HEK293 (cell line): ENCODE measurements around the gene TMPRSS7.

Source experiments
- FEZF1 ChIP-seq: fragments of 450-650 bp; formaldehyde crosslinking; IDR thresholded peaks from 2 replicates; pipeline ENCODE4 v1.5.1; 2016; ENCODE audit warnings: missing biosample characterization, missing genetic modification characterization
- KLF10 ChIP-seq: fragments of 450-650 bp; IDR thresholded peaks from 2 replicates; pipeline ENCODE4 v1.5.1; 2018; ENCODE audit warnings: missing biosample characterization, mild to moderate bottlenecking, missing genetic modification characterization
- KLF9 ChIP-seq: fragments of 450-650 bp; formaldehyde crosslinking; IDR thresholded peaks from 2 replicates; pipeline ENCODE4 v1.5.1; 2016; ENCODE audit warnings: missing biosample characterization, missing genetic modification characterization, low read depth
- WT1 ChIP-seq: fragments of 450-650 bp; formaldehyde crosslinking; IDR thresholded peaks from 2 replicates; pipeline ENCODE4 v1.5.1; 2016; ENCODE audit warnings: missing biosample characterization, missing genetic modification characterization
- ZBTB20 ChIP-seq: fragments of 450-650 bp; formaldehyde crosslinking; IDR thresholded peaks from 2 replicates; pipeline ENCODE4 v1.5.1; 2016; ENCODE audit warnings: missing biosample characterization, missing genetic modification characterization
- ZNF157 ChIP-seq: fragments of 450-650 bp; formaldehyde crosslinking; IDR thresholded peaks from 2 replicates; pipeline ENCODE4 v1.5.1; 2016; ENCODE audit warnings: missing biosample characterization, missing genetic modification characterization
- ZNF214 ChIP-seq: fragments of 450-650 bp; formaldehyde crosslinking; IDR thresholded peaks from 2 replicates; pipeline ENCODE4 v1.5.1; 2017; ENCODE audit warnings: missing biosample characterization, mild to moderate bottlenecking, missing genetic modification characterization, borderline replicate concordance
- ZNF239 ChIP-seq: fragments of 450-650 bp; formaldehyde crosslinking; IDR thresholded peaks from 2 replicates; pipeline ENCODE4 v1.5.1; 2016; ENCODE audit warnings: missing biosample characterization, missing genetic modification characterization
- ZNF394 ChIP-seq: fragments of 450-650 bp; formaldehyde crosslinking; IDR thresholded peaks from 2 replicates; pipeline ENCODE4 v1.5.1; 2016; ENCODE audit warnings: missing biosample characterization, missing genetic modification characterization, mild to moderate bottlenecking, moderate library complexity, borderline replicate concordance
- ZNF416 ChIP-seq: fragments of 450-650 bp; formaldehyde crosslinking; IDR thresholded peaks from 2 replicates; pipeline ENCODE4 v1.5.1; 2016; ENCODE audit warnings: missing biosample characterization, missing genetic modification characterization
- ZNF501 ChIP-seq: fragments of 450-650 bp; formaldehyde crosslinking; IDR thresholded peaks from 2 replicates; pipeline ENCODE4 v1.5.1; 2016; ENCODE audit warnings: missing biosample characterization, missing genetic modification characterization
- ZNF610 ChIP-seq: fragments of 450-650 bp; formaldehyde crosslinking; IDR thresholded peaks from 2 replicates; pipeline ENCODE4 v1.5.1; 2016; ENCODE audit warnings: missing biosample characterization, missing genetic modification characterization, borderline replicate concordance
- ZNF629 ChIP-seq: fragments of 450-650 bp; formaldehyde crosslinking; IDR thresholded peaks from 2 replicates; pipeline ENCODE4 v1.5.1; 2017; ENCODE audit warnings: missing biosample characterization, missing genetic modification characterization
- ZNF843 ChIP-seq: fragments of 450-650 bp; formaldehyde crosslinking; IDR thresholded peaks from 2 replicates; pipeline ENCODE4 v1.5.1; 2016; ENCODE audit warnings: missing biosample characterization, missing genetic modification characterization
- TF ChIP-seq, protein P1 (sequence below): fragments of 450-650 bp; formaldehyde crosslinking; IDR thresholded peaks from 2 replicates; pipeline ENCODE4 v1.5.1; 2016; ENCODE audit warnings: missing biosample characterization, missing genetic modification characterization
- TF ChIP-seq, protein P2 (sequence below): fragments of 450-650 bp; formaldehyde crosslinking; IDR thresholded peaks from 2 replicates; pipeline ENCODE4 v1.5.1; 2016; ENCODE audit warnings: missing biosample characterization, missing genetic modification characterization
- TF ChIP-seq, protein P3 (sequence below): fragments of 450-650 bp; formaldehyde crosslinking; IDR thresholded peaks from 2 replicates; pipeline ENCODE4 v1.5.1; 2016; ENCODE audit warnings: missing biosample characterization, missing genetic modification characterization, borderline replicate concordance
- TF ChIP-seq, protein P4 (sequence below): fragments of 450-650 bp; formaldehyde crosslinking; IDR thresholded peaks from 2 replicates; pipeline ENCODE4 v1.5.1; 2017; ENCODE audit warnings: missing biosample characterization, missing genetic modification characterization
- TF ChIP-seq, protein P5 (sequence below): fragments of 450-650 bp; formaldehyde crosslinking; IDR thresholded peaks from 2 replicates; pipeline ENCODE4 v1.5.1; 2016; ENCODE audit warnings: missing biosample characterization, missing genetic modification characterization
- TF ChIP-seq, protein P6 (sequence below): fragments of 450-650 bp; formaldehyde crosslinking; IDR thresholded peaks from 2 replicates; pipeline ENCODE4 v1.5.1; 2016; ENCODE audit warnings: missing biosample characterization, missing genetic modification characterization
- TF ChIP-seq, protein P7 (sequence below): fragments of 450-650 bp; formaldehyde crosslinking; optimal IDR thresholded peaks from 2 replicates; pipeline ENCODE3; 2016; ENCODE audit warnings: missing biosample characterization, mild to moderate bottlenecking, missing genetic modification characterization

TMPRSS7 gene

DNA sequence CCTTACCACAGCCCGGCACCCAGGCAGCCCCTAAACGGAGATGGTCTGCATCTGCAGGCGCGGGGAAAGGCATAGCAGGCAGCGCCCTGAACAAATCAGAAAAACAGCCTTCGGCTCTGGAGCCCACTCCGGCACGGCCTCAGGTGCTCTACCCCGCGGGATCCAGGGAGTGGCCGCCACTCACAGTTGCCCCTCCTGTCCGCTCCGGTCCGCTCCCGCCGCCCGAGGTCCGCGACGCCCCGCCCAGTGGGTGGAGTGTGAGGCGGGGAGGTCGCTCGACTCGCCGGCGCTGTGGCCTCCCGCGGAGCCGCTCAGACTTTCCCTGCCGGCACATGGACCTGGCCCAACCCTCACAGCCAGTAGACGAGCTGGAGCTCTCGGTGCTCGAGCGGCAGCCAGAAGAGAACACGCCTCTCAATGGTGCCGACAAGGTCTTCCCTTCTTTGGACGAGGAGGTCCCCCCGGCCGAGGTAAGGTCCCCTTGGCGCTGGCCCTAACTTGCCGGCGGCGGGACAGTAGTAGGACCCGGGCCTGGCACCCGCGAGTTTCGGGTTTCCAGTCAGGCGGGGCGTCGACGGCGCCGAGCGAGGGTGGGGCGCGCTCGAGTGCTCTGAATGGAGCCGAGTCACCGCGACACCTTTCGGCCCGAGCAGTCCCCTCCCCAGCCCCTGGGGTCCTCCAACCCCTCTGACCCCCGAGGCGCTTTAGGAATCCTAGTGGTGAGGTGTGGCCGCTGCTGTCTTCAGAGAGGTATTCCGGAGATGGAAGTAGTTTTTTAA, 51.7 kb downstream of the TMPRSS7 start, which contains the start of gene C3orf52 (continued):
- TF ChIP-seq, protein P1, sequence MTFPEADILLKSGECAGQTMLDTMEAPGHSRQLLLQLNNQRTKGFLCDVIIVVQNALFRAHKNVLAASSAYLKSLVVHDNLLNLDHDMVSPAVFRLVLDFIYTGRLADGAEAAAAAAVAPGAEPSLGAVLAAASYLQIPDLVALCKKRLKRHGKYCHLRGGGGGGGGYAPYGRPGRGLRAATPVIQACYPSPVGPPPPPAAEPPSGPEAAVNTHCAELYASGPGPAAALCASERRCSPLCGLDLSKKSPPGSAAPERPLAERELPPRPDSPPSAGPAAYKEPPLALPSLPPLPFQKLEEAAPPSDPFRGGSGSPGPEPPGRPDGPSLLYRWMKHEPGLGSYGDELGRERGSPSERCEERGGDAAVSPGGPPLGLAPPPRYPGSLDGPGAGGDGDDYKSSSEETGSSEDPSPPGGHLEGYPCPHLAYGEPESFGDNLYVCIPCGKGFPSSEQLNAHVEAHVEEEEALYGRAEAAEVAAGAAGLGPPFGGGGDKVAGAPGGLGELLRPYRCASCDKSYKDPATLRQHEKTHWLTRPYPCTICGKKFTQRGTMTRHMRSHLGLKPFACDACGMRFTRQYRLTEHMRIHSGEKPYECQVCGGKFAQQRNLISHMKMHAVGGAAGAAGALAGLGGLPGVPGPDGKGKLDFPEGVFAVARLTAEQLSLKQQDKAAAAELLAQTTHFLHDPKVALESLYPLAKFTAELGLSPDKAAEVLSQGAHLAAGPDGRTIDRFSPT (tag by site-specific recombination), result peak; percentile 55
- TF ChIP-seq, protein P2, sequence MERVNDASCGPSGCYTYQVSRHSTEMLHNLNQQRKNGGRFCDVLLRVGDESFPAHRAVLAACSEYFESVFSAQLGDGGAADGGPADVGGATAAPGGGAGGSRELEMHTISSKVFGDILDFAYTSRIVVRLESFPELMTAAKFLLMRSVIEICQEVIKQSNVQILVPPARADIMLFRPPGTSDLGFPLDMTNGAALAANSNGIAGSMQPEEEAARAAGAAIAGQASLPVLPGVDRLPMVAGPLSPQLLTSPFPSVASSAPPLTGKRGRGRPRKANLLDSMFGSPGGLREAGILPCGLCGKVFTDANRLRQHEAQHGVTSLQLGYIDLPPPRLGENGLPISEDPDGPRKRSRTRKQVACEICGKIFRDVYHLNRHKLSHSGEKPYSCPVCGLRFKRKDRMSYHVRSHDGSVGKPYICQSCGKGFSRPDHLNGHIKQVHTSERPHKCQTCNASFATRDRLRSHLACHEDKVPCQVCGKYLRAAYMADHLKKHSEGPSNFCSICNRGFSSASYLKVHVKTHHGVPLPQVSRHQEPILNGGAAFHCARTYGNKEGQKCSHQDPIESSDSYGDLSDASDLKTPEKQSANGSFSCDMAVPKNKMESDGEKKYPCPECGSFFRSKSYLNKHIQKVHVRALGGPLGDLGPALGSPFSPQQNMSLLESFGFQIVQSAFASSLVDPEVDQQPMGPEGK (tag by site-specific recombination), result peak; percentile 67
- peak; percentile 52; the same call in 1 of the 2 replicates for TF ChIP-seq ZNF629 (tag by site-specific recombination)
- peak; percentile 86; the same call in 1 of the 2 replicates for TF ChIP-seq ZNF610 (tag by site-specific recombination)
- no peak for TF ChIP-seq ZNF157
- TF ChIP-seq ZBTB20 (tag by site-specific recombination), result peak; percentile 49; the same call in 1 of the 2 replicates
- TF ChIP-seq, protein P3, sequence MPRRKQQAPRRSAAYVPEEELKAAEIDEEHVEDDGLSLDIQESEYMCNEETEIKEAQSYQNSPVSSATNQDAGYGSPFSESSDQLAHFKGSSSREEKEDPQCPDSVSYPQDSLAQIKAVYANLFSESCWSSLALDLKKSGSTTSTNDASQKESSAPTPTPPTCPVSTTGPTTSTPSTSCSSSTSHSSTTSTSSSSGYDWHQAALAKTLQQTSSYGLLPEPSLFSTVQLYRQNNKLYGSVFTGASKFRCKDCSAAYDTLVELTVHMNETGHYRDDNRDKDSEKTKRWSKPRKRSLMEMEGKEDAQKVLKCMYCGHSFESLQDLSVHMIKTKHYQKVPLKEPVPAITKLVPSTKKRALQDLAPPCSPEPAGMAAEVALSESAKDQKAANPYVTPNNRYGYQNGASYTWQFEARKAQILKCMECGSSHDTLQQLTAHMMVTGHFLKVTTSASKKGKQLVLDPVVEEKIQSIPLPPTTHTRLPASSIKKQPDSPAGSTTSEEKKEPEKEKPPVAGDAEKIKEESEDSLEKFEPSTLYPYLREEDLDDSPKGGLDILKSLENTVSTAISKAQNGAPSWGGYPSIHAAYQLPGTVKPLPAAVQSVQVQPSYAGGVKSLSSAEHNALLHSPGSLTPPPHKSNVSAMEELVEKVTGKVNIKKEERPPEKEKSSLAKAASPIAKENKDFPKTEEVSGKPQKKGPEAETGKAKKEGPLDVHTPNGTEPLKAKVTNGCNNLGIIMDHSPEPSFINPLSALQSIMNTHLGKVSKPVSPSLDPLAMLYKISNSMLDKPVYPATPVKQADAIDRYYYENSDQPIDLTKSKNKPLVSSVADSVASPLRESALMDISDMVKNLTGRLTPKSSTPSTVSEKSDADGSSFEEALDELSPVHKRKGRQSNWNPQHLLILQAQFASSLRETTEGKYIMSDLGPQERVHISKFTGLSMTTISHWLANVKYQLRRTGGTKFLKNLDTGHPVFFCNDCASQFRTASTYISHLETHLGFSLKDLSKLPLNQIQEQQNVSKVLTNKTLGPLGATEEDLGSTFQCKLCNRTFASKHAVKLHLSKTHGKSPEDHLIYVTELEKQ (tag by site-specific recombination), result 0 out of 2 replicates have a peak, but pooled peaks have one; percentile 30
- TF ChIP-seq, protein P4, sequence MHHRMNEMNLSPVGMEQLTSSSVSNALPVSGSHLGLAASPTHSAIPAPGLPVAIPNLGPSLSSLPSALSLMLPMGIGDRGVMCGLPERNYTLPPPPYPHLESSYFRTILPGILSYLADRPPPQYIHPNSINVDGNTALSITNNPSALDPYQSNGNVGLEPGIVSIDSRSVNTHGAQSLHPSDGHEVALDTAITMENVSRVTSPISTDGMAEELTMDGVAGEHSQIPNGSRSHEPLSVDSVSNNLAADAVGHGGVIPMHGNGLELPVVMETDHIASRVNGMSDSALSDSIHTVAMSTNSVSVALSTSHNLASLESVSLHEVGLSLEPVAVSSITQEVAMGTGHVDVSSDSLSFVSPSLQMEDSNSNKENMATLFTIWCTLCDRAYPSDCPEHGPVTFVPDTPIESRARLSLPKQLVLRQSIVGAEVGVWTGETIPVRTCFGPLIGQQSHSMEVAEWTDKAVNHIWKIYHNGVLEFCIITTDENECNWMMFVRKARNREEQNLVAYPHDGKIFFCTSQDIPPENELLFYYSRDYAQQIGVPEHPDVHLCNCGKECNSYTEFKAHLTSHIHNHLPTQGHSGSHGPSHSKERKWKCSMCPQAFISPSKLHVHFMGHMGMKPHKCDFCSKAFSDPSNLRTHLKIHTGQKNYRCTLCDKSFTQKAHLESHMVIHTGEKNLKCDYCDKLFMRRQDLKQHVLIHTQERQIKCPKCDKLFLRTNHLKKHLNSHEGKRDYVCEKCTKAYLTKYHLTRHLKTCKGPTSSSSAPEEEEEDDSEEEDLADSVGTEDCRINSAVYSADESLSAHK (tag by site-specific recombination), result no peak
- TF ChIP-seq, protein P5, sequence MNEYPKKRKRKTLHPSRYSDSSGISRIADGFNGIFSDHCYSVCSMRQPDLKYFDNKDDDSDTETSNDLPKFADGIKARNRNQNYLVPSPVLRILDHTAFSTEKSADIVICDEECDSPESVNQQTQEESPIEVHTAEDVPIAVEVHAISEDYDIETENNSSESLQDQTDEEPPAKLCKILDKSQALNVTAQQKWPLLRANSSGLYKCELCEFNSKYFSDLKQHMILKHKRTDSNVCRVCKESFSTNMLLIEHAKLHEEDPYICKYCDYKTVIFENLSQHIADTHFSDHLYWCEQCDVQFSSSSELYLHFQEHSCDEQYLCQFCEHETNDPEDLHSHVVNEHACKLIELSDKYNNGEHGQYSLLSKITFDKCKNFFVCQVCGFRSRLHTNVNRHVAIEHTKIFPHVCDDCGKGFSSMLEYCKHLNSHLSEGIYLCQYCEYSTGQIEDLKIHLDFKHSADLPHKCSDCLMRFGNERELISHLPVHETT, result peak; percentile 75; the same call in 1 of the 2 replicates
- peak; percentile 49; the same call in 1 of the 2 replicates for TF ChIP-seq WT1 (tag by site-specific recombination)
- TF ChIP-seq ZNF501 (tag by site-specific recombination), result peak; percentile 96
- no peak for TF ChIP-seq ZNF416 (tag by site-specific recombination)
- peak; percentile 61; the same call in 1 of the 2 replicates for TF ChIP-seq ZNF394 (tag by site-specific recombination)
- peak; percentile 48; the same call in 1 of the 2 replicates for TF ChIP-seq KLF10 (tag by site-specific recombination)
- peak; percentile 85 for TF ChIP-seq FEZF1 (tag by site-specific recombination)
- TF ChIP-seq ZNF214, result no peak
- TF ChIP-seq ZNF843, result peak; percentile 73; the same call in 1 of the 2 replicates
- TF ChIP-seq, protein P6, sequence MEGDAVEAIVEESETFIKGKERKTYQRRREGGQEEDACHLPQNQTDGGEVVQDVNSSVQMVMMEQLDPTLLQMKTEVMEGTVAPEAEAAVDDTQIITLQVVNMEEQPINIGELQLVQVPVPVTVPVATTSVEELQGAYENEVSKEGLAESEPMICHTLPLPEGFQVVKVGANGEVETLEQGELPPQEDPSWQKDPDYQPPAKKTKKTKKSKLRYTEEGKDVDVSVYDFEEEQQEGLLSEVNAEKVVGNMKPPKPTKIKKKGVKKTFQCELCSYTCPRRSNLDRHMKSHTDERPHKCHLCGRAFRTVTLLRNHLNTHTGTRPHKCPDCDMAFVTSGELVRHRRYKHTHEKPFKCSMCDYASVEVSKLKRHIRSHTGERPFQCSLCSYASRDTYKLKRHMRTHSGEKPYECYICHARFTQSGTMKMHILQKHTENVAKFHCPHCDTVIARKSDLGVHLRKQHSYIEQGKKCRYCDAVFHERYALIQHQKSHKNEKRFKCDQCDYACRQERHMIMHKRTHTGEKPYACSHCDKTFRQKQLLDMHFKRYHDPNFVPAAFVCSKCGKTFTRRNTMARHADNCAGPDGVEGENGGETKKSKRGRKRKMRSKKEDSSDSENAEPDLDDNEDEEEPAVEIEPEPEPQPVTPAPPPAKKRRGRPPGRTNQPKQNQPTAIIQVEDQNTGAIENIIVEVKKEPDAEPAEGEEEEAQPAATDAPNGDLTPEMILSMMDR, result peak; percentile 39
- TF ChIP-seq, protein P7, sequence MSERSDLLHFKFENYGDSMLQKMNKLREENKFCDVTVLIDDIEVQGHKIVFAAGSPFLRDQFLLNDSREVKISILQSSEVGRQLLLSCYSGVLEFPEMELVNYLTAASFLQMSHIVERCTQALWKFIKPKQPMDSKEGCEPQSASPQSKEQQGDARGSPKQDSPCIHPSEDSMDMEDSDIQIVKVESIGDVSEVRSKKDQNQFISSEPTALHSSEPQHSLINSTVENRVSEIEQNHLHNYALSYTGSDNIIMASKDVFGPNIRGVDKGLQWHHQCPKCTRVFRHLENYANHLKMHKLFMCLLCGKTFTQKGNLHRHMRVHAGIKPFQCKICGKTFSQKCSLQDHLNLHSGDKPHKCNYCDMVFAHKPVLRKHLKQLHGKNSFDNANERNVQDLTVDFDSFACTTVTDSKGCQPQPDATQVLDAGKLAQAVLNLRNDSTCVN (tag by site-specific recombination), result peak; percentile 80
- TF ChIP-seq KLF9 (tag by site-specific recombination), result peak; percentile 79
- TF ChIP-seq ZNF239 (tag by site-specific recombination), result no peak
